NCI-H2107 treated with DMSO at 0.1 percent for 48 hours (cell line): Measurements from ENCODE around the gene KANSL3.

ENCODE experiments used
- DNase-seq: peaks from one replicate; lab custom pipeline; 2025; ENCODE audit not compliant: unreplicated experiment; lab: John Stamatoyannopoulos, UW

Gene KANSL3

GRCh38 chr2:96608469-96609455 is 29.4 kb downstream of the KANSL3 start:
- no peak for DNase-seq

GRCh38 chr2:96604104-96604503 is 34.0 kb downstream of the KANSL3 start:
- DNase-seq, result no peak

GRCh38 chr2:96602330-96602823 is 35.7 kb downstream of the KANSL3 start:
- no peak for DNase-seq

GRCh38 chr2:96601382-96602292 is 36.5 kb downstream of the KANSL3 start:
- DNase-seq, result no peak

- no peak for DNase-seq
These were observed 38.2 kb downstream of the KANSL3 start for GRCh38 chr2:96599941-96600340.

GRCh38 chr2:96596596-96596995 is 41.5 kb downstream of the KANSL3 start:
- DNase-seq, result no peak

- no peak for DNase-seq
These were observed 43.4 kb downstream of the KANSL3 start for GRCh38 chr2:96594691-96595152.

- DNase-seq, result no peak
These were observed 43.8 kb downstream of the KANSL3 start for GRCh38 chr2:96594282-96594681.

- no peak for DNase-seq
These were observed 46.6 kb downstream of the KANSL3 start for GRCh38 chr2:96591494-96591893.

- no peak for DNase-seq
These were observed 47.1 kb downstream of the KANSL3 start for GRCh38 chr2:96591054-96591453.

GRCh38 chr2:96587843-96588242 is 50.3 kb downstream of the KANSL3 start:
- no peak for DNase-seq

- no peak for DNase-seq
These were observed 54.1 kb downstream of the KANSL3 start for GRCh38 chr2:96584017-96584416.

GRCh38 chr2:96580771-96581170 is 57.3 kb downstream of the KANSL3 start:
- DNase-seq, result no peak

GRCh38 chr2:96579422-96579821 is 58.7 kb downstream of the KANSL3 start:
- no peak for DNase-seq

GRCh38 chr2:96578731-96579130 is 59.4 kb downstream of the KANSL3 start:
- no peak for DNase-seq

- no peak for DNase-seq
These were observed 60.6 kb downstream of the KANSL3 start for GRCh38 chr2:96577501-96577900.

GRCh38 chr2:96575785-96576456 is 62.2 kb downstream of the KANSL3 start:
- DNase-seq, result no peak

GRCh38 chr2:96574364-96574763 is 63.7 kb downstream of the KANSL3 start:
- DNase-seq, result no peak

GRCh38 chr2:96568094-96568493 is 70.0 kb downstream of the KANSL3 start:
- DNase-seq, result no peak

GRCh38 chr2:96565111-96565510 is 73.0 kb downstream of the KANSL3 start:
- no peak for DNase-seq

- DNase-seq, result no peak
These were observed 73.5 kb downstream of the KANSL3 start for GRCh38 chr2:96564563-96564962.
